ENCODE data around the gene PMAIP1. TPM values are rescaled to one million over a fixed set of nuclear protein-coding genes. Genes with fewer than 3 reads are reported as not detected.

PMAIP1 gene
- total and polyA plus RNA-seq, 10 donors, result 2.7 to 10.1 (median 6.3) TPM

DNA sequence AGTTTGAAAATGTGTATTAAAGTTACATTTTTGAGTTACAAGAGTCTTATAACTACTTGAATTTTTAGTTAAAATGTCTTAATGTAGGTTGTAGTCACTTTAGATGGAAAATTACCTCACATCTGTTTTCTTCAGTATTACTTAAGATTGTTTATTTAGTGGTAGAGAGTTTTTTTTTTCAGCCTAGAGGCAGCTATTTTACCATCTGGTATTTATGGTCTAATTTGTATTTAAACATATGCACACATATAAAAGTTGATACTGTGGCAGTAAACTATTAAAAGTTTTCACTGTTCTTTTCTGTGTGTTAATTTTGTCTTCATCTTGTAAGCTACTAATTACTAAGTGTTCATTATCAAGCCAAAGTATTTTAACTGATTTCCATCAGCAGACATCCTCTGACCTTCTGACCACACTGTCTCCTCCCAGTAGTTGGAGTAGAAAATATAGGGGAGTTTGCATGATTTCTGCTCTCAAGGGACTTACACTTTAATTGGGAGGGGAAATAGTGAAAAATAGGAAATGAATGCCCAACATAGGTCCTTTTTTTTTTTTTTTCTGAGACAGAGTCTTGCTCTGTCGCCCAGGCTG lies 4.3 kb downstream of the PMAIP1 start:
- peaks cover 0 to 11% (median 0%) of the 10 kb centered on the region in 6 donors for H3K36me3 ChIP-seq
- peak overlapping the region in 2 of 8 donors; percentile 10 to 41 for H3K4me3 ChIP-seq
- no peaks in the 10 kb centered on the region for H3K9me3 ChIP-seq
- TF ChIP-seq POLR2AphosphoS5 (IDR thresholded peaks at IDR 0.05), result no peak
- WGBS, 5 donors, result 11 to 33% (median 19%) methylated on average over 1 of the region's 1 CpG
- H3K4me1 ChIP-seq, result peaks cover 15 to 92% (median 73%) of the 10 kb centered on the region in 6 donors
- intact Hi-C loops (cut with DNase I; ENCODE audit: low total_unique reads), result no loop called here
- H3K27me3 ChIP-seq (replicated peaks in 1 of 7), result peaks cover 0 to 27% (median 0%) of the 10 kb centered on the region in 7 donors
- no peak for DNase-seq
- peak overlapping the region; percentile 61 to 89 (median 84) for H3K27ac ChIP-seq

GRCh38 chr18:59905686-59906091 lies 5.9 kb downstream of the PMAIP1 start:
- Histone ChIP-seq H3K9me3 (no peaks in the 10 kb centered on the region), H3K4me1 (peaks cover 15 to 78% (median 61%) of the 10 kb centered on the region in 6 donors), H3K27ac (peak overlapping the region in 7 of 8 donors; percentile 79 to 89 (median 86)), H3K27me3 (replicated peaks in 1 of 7) (peaks cover 0 to 12% (median 0%) of the 10 kb centered on the region in 7 donors), H3K4me3 (peak overlapping the region in 1 of 8 donors; percentile 41), H3K36me3 (peaks cover 0 to 11% (median 0%) of the 10 kb centered on the region in 6 donors)
- intact Hi-C loops (cut with DNase I; ENCODE audit: low total_unique reads), result no loop called here
- no peak for TF ChIP-seq POLR2AphosphoS5 (IDR thresholded peaks at IDR 0.05)
- no peak for TF ChIP-seq POLR2A (IDR thresholded peaks at IDR 0.05)
- TF ChIP-seq, protein P1, sequence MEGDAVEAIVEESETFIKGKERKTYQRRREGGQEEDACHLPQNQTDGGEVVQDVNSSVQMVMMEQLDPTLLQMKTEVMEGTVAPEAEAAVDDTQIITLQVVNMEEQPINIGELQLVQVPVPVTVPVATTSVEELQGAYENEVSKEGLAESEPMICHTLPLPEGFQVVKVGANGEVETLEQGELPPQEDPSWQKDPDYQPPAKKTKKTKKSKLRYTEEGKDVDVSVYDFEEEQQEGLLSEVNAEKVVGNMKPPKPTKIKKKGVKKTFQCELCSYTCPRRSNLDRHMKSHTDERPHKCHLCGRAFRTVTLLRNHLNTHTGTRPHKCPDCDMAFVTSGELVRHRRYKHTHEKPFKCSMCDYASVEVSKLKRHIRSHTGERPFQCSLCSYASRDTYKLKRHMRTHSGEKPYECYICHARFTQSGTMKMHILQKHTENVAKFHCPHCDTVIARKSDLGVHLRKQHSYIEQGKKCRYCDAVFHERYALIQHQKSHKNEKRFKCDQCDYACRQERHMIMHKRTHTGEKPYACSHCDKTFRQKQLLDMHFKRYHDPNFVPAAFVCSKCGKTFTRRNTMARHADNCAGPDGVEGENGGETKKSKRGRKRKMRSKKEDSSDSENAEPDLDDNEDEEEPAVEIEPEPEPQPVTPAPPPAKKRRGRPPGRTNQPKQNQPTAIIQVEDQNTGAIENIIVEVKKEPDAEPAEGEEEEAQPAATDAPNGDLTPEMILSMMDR (IDR thresholded peaks at IDR 0.05 in 8 of 11, conservative IDR thresholded peaks at IDR 0.05 in 3 of 11), result no peak
- 51 to 69% (median 60%) methylated on average over 4 of the region's 4 CpGs for WGBS, 5 donors
- DNase-seq, result no peak

- WGBS, 5 donors, result 80 to 91% (median 87%) methylated on average over 3 of the region's 3 CpGs
- Histone ChIP-seq H3K9me3 (no peaks in the 10 kb centered on the region), H3K36me3 (peaks cover 0 to 11% (median 0%) of the 10 kb centered on the region in 6 donors), H3K27me3 (replicated peaks in 1 of 7) (peaks cover 0 to 12% (median 0%) of the 10 kb centered on the region in 7 donors), H3K4me1 (peaks cover 11 to 77% (median 57%) of the 10 kb centered on the region in 6 donors), H3K27ac (peak overlapping the region in 4 of 8 donors; percentile 23 to 89 (median 88)), H3K4me3 (no peak overlapping the region)
- DNase-seq, result no peak
- intact Hi-C loops (cut with DNase I; ENCODE audit: low total_unique reads), result no loop called here
- TF ChIP-seq, protein P1 (IDR thresholded peaks at IDR 0.05 in 8 of 11, conservative IDR thresholded peaks at IDR 0.05 in 3 of 11), result no peak
- TF ChIP-seq POLR2AphosphoS5 (IDR thresholded peaks at IDR 0.05) (no peak), POLR2A (IDR thresholded peaks at IDR 0.05) (no peak)
Measured at GRCh38 chr18:59906203-59906602, 6.4 kb downstream of the PMAIP1 start.

DNA sequence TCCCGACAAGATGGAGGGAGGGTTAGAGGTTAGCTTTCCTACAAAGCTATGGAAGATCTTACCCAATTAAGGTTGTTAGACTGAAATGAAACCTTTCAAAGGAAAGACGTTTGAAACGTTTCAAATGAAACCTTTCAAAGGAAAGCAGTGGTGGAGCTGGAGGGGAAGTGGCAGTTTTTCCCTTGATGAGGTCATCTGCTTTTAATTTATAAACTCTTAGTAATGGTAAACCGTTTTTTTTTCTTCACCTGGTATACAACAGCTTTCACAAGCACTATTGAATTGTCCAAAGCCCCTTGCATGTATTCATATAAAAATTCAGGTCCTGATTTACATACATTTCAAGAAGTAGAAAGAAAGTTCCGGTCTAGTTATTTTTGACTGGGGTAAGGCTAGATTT lies 7.4 kb downstream of the PMAIP1 start:
- intact Hi-C loops (cut with DNase I; ENCODE audit: low total_unique reads), result no loop called here
- peaks cover 0 to 6% (median 0%) of the 10 kb centered on the region in 7 donors for H3K27me3 ChIP-seq (replicated peaks in 1 of 7)
- no peak overlapping the region for H3K4me3 ChIP-seq
- WGBS, 5 donors, result 25 to 29% (median 28%) methylated on average over 5 of the region's 5 CpGs
- peaks cover 6 to 77% (median 52%) of the 10 kb centered on the region in 6 donors for H3K4me1 ChIP-seq
- TF ChIP-seq, protein P1 (IDR thresholded peaks at IDR 0.05 in 8 of 11, conservative IDR thresholded peaks at IDR 0.05 in 3 of 11), result no peak
- TF ChIP-seq POLR2A (IDR thresholded peaks at IDR 0.05) (no peak), POLR2AphosphoS5 (IDR thresholded peaks at IDR 0.05) (no peak)
- H3K36me3 ChIP-seq, result peaks cover 0 to 11% (median 0%) of the 10 kb centered on the region in 6 donors
- peak overlapping the region in 7 of 8 donors; percentile 4 to 89 (median 23) for H3K27ac ChIP-seq
- H3K9me3 ChIP-seq, result no peaks in the 10 kb centered on the region
- DNase-seq, result no peak

All from spleen (tissue), 11 donors.